Measurements from ENCODE around the gene C1S. TPM values are rescaled to one million over a fixed set of nuclear protein-coding genes. Genes with fewer than 3 reads are reported as not detected.

C1S gene
- total RNA-seq, 1 experiment from 2014 or later, result 32.4 TPM

DNA sequence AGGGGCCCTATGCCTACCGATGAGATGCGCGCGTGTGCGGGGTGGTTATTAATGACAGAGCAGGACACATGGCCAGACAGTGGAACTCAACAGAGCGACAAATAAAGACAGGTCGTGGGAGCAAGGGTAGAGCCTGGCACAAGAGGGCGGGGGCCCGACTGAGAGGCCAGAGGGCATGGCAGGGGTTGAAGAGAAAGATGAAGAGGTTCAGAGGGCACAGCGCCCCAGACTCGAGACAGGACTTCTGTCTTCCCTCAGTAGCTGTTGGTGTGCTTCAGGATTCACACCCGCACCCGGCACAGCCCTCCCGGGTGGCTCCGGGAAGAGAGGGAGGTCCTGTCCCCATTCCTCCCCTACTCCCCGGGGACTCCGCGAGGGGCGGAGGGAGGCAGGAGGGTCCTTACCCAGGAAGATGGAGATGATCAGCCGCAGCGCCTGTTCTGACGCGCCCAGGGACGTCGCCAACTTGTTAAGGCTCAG, 42.6 kb upstream of the C1S start:
- Histone ChIP-seq H3K9me2 (ENCODE audit: insufficient read depth) (no peaks in the 10 kb centered on the region; the same call in 1 of the 2 replicates), H3K27me3 (ENCODE audit: insufficient read depth, low read depth) (no peaks in the 10 kb centered on the region), H3K27ac (peak overlapping the region; percentile 74), H3K36me3 (ENCODE audit: low read depth) (no peaks in the 10 kb centered on the region), H2AFZ (peak overlapping the region; percentile 89), H3K79me2 (ENCODE audit: low read depth) (peaks cover 34% of the 10 kb centered on the region), H3K4me2 (peak overlapping the region; percentile 85), H3K4me3 (peak overlapping the region; percentile 79), H4K20me1 (ENCODE audit: insufficient read depth) (no peaks in the 10 kb centered on the region), H3K9me3 (ENCODE audit: insufficient read depth, low read depth) (no peaks in the 10 kb centered on the region), H3K4me1 (replicated peaks; ENCODE audit: insufficient read depth) (peaks cover 37% of the 10 kb centered on the region), H3F3A (ENCODE audit: insufficient read depth, low read depth) (peaks cover 7% of the 10 kb centered on the region)
- no peak for DNase-seq
- ChIA-PET POLR2A (ENCODE audit: unreplicated experiment) (interaction anchor here (0.5 to 1.3 kb wide), 11 partner anchors 10 to 1011 kb away, joined by 3 to 8 read pairs (median 4); partner anchors contain the start of genes C12orf57, RNU7-1 and USP5), CTCF (interaction anchor here (0.6 to 1.5 kb wide), 4 partner anchors 56 to 167 kb away, joined by 3 to 9 read pairs (median 4); partner anchors contain the start of gene CDCA3)
- intact Hi-C loops (cut with micrococcal nuclease; ENCODE audit: unreplicated experiment), result loop anchor here (1.0 to 2.0 kb wide), 6 partner anchors 48 to 171 kb away; partner anchors contain the start of genes C1R, EMG1, PEX5 and PHB2
- TF ChIP-seq EZH2 (IDR thresholded peaks at IDR 0.05; ENCODE audit: low read depth), result no peak
- TF ChIP-seq, protein P1, sequence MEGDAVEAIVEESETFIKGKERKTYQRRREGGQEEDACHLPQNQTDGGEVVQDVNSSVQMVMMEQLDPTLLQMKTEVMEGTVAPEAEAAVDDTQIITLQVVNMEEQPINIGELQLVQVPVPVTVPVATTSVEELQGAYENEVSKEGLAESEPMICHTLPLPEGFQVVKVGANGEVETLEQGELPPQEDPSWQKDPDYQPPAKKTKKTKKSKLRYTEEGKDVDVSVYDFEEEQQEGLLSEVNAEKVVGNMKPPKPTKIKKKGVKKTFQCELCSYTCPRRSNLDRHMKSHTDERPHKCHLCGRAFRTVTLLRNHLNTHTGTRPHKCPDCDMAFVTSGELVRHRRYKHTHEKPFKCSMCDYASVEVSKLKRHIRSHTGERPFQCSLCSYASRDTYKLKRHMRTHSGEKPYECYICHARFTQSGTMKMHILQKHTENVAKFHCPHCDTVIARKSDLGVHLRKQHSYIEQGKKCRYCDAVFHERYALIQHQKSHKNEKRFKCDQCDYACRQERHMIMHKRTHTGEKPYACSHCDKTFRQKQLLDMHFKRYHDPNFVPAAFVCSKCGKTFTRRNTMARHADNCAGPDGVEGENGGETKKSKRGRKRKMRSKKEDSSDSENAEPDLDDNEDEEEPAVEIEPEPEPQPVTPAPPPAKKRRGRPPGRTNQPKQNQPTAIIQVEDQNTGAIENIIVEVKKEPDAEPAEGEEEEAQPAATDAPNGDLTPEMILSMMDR (conservative IDR thresholded peaks at IDR 0.05), result no peak
- BruUV-seq (replicated peaks), result TSS peak; percentile 58

- peak; percentile 96 to 100 for DNase-seq
- TF ChIP-seq EZH2 (IDR thresholded peaks at IDR 0.05; ENCODE audit: low read depth), result no peak
- TF ChIP-seq, protein P1 (conservative IDR thresholded peaks at IDR 0.05), result peak; percentile 83
- Histone ChIP-seq H3K4me2 (peak within 1 kb of the TSS; percentile 85), H3K36me3 (ENCODE audit: low read depth) (no peaks in the 10 kb centered on the region), H3K79me2 (ENCODE audit: low read depth) (peaks cover 34% of the 10 kb centered on the region), H3K9me3 (ENCODE audit: insufficient read depth, low read depth) (no peaks in the 10 kb centered on the region), H2AFZ (peak within 1 kb of the TSS; percentile 89), H3F3A (ENCODE audit: insufficient read depth, low read depth) (peaks cover 7% of the 10 kb centered on the region), H3K9me2 (ENCODE audit: insufficient read depth) (no peaks in the 10 kb centered on the region; the same call in 1 of the 2 replicates), H3K4me3 (peak within 1 kb of the TSS; percentile 79), H4K20me1 (ENCODE audit: insufficient read depth) (no peaks in the 10 kb centered on the region), H3K4me1 (replicated peaks; ENCODE audit: insufficient read depth) (peaks cover 37% of the 10 kb centered on the region), H3K27ac (peak within 1 kb of the TSS; percentile 74), H3K27me3 (ENCODE audit: insufficient read depth, low read depth) (no peaks in the 10 kb centered on the region)
- ChIA-PET CTCF (interaction anchor here (0.6 to 1.5 kb wide), 4 partner anchors 57 to 167 kb away, joined by 3 to 9 read pairs (median 4); partner anchors contain the start of gene CDCA3), POLR2A (ENCODE audit: unreplicated experiment) (interaction anchor here (0.5 to 1.3 kb wide), 13 partner anchors 11 to 1010 kb away, joined by 3 to 8 read pairs (median 4); partner anchors contain the start of genes C12orf57, RNU7-1 and USP5)
- no TSS peak for BruUV-seq (replicated peaks)
- intact Hi-C loops (cut with micrococcal nuclease; ENCODE audit: unreplicated experiment), result loop anchor here (1.0 to 2.0 kb wide), 6 partner anchors 48 to 170 kb away; partner anchors contain the start of genes C1R, EMG1, PEX5 and PHB2
Measured at GRCh38 chr12:7018350-7019042, 42.0 kb upstream of the C1S start, which contains the start of gene LPCAT3. Gene LPCAT3, minus strand, starts transcription at chr12:7018476. Its CDS starts 52 bp downstream, at chr12:7018424.

GRCh38 chr12:7019043-7019569, 41.4 kb upstream of the C1S start:
- H3K4me2 ChIP-seq, result peak overlapping the region; percentile 85
- no peaks in the 10 kb centered on the region for H4K20me1 ChIP-seq (ENCODE audit: insufficient read depth)
- intact Hi-C loops (cut with micrococcal nuclease; ENCODE audit: unreplicated experiment), result loop anchor here (2.0 kb wide), 2 partner anchors 150 to 170 kb away; partner anchors contain the start of gene PEX5
- no peak for DNase-seq
- peaks cover 7% of the 10 kb centered on the region for H3F3A ChIP-seq (ENCODE audit: insufficient read depth, low read depth)
- no peaks in the 10 kb centered on the region for H3K27me3 ChIP-seq (ENCODE audit: insufficient read depth, low read depth)
- no peaks in the 10 kb centered on the region for H3K36me3 ChIP-seq (ENCODE audit: low read depth)
- peak overlapping the region; percentile 74 for H3K27ac ChIP-seq
- H3K79me2 ChIP-seq (ENCODE audit: low read depth), result peaks cover 34% of the 10 kb centered on the region
- ChIA-PET POLR2A (ENCODE audit: unreplicated experiment) (interaction anchor here (0.5 to 1.3 kb wide), 7 partner anchors 50 to 168 kb away, joined by 3 to 8 read pairs (median 4); partner anchors contain the start of gene USP5), CTCF (interaction anchor here (1.0 to 1.1 kb wide), 2 partner anchors 58 to 168 kb away, joined by 4 read pairs; partner anchors contain the start of gene CDCA3)
- H3K9me2 ChIP-seq (ENCODE audit: insufficient read depth), result no peaks in the 10 kb centered on the region; the same call in 1 of the 2 replicates
- H2AFZ ChIP-seq, result peak overlapping the region; percentile 89
- TF ChIP-seq, protein P1 (conservative IDR thresholded peaks at IDR 0.05), result no peak; the same call in none of the 2 replicates
- no peak for TF ChIP-seq EZH2 (IDR thresholded peaks at IDR 0.05; ENCODE audit: low read depth)
- H3K4me1 ChIP-seq (replicated peaks; ENCODE audit: insufficient read depth), result peaks cover 37% of the 10 kb centered on the region
- H3K9me3 ChIP-seq (ENCODE audit: insufficient read depth, low read depth), result no peaks in the 10 kb centered on the region
- peak overlapping the region; percentile 79 for H3K4me3 ChIP-seq
- BruUV-seq (replicated peaks), result TSS peak; percentile 72
